Thoracic aorta (tissue), 2 donors: ENCODE results near the gene TMEM127. TPM values are rescaled to one million over a fixed set of nuclear protein-coding genes. Genes with fewer than 3 reads are reported as not detected.

Experiments
- ATAC-seq: fragments of 150-250 bp; one replicate; pipeline ENCODE4 v1.8.0; 2017; ENCODE audit warnings: low read depth; ENCODE audit not compliant: insufficient number of reproducible peaks, low FRiP score
- DNase-seq: peaks from one replicate; pipeline ENCODE4 v3.0.0-alpha.2; 2020; ENCODE audit warnings: low spot score
- H3K27ac ChIP-seq, 2 donors: fragments of 200-600 bp; sonication (generic); 1 replicate in 1 of 2; 2 replicates in 1 of 2; pipeline ENCODE4 v1.5.1; 2016; ENCODE audit warnings: mild to moderate bottlenecking in 2 of 2, moderate library complexity in 2 of 2
- H3K27me3 ChIP-seq: fragments of 200-600 bp; sonication (generic); replicated peaks from 2 replicates; pipeline ENCODE4 v1.6.0; 2016; ENCODE audit warnings: mild to moderate bottlenecking; ENCODE audit not compliant: insufficient read depth
- H3K36me3 ChIP-seq: fragments of 200-600 bp; sonication (generic); one replicate; pipeline ENCODE4 v1.5.1; 2016
- H3K4me1 ChIP-seq, 2 donors: fragments of 200-600 bp; sonication (generic); 1 replicate in 1 of 2; 2 replicates in 1 of 2; pipeline versions ENCODE4 v1.5.1 to v1.6.0; 2016; ENCODE audit warnings: low read depth in 2 of 2, mild to moderate bottlenecking in 1 of 2; ENCODE audit not compliant: control insufficient read depth in 1 of 2
- H3K4me3 ChIP-seq: fragments of 200-600 bp; sonication (generic); 2 replicates; pipeline ENCODE4 v1.5.1; 2016; ENCODE audit warnings: mild to moderate bottlenecking
- H3K9me3 ChIP-seq: fragments of 200-600 bp; sonication (generic); 2 replicates; pipeline ENCODE4 v1.5.1; 2016
- total RNA-seq, 2 donors: library from RNA; depleted of rRNA; stranded (reverse); fragments of >200 nt; gene quantifications; one replicate each; pipeline versions ENCODE4 v1.1.0 to v1.2.3, GENCODE V29; 2016
- TF ChIP-seq, protein P1 (sequence below): fragments of 200-600 bp; sonication (generic); IDR thresholded peaks from one replicate; pipeline ENCODE4 v1.5.1; 2019; ENCODE audit warnings: antibody characterized with exemption

The TMEM127 gene
- total RNA-seq, 2 donors from 2014 or later, result 50.8 to 52.4 TPM

- TF ChIP-seq, protein P1, sequence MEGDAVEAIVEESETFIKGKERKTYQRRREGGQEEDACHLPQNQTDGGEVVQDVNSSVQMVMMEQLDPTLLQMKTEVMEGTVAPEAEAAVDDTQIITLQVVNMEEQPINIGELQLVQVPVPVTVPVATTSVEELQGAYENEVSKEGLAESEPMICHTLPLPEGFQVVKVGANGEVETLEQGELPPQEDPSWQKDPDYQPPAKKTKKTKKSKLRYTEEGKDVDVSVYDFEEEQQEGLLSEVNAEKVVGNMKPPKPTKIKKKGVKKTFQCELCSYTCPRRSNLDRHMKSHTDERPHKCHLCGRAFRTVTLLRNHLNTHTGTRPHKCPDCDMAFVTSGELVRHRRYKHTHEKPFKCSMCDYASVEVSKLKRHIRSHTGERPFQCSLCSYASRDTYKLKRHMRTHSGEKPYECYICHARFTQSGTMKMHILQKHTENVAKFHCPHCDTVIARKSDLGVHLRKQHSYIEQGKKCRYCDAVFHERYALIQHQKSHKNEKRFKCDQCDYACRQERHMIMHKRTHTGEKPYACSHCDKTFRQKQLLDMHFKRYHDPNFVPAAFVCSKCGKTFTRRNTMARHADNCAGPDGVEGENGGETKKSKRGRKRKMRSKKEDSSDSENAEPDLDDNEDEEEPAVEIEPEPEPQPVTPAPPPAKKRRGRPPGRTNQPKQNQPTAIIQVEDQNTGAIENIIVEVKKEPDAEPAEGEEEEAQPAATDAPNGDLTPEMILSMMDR, result no peak
- ATAC-seq, result no peak
- no peaks in the 10 kb centered on the region for H3K27me3 ChIP-seq
- peaks cover 18 to 34% of the 10 kb centered on the region in 2 donors for H3K4me1 ChIP-seq
- DNase-seq, result no peak
- H3K9me3 ChIP-seq, result no peaks in the 10 kb centered on the region
- H3K27ac ChIP-seq, result peak overlapping the region; percentile 19 to 85
- no peak overlapping the region for H3K4me3 ChIP-seq
- peaks cover 39% of the 10 kb centered on the region for H3K36me3 ChIP-seq
Observed at GRCh38 chr2:96252526-96252925, 13.3 kb downstream of the TMEM127 start.

DNA sequence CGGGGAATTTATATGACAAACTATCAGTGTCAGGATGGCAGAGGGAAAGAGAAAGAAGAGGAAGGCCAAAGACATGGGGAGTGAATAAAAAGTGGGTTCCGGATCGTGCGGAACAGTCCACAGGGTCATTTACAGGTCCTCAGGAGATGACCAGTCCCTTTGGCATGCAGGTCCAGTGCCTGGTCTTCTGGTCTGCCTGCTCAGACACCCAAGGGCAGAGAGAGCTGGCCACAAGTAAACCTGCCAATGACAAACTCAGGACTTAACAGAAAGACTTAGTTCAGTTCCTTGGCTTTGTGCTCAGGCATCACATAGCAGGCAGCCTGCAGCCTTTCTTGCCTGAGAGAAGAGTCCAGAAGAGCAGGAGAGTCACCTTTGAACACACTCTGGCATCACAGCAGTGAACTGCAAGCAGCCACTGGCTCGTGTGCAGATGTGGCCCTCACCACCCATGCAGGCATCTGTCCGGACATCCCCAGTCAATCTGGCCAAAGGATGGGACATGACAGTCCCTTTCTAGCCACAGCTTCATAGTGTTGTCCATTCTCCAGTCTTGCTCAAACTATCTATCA lies 14.0 kb downstream of the TMEM127 start:
- H3K4me3 ChIP-seq, result peak overlapping the region; percentile 59
- ATAC-seq, result peak; percentile 94

DNA sequence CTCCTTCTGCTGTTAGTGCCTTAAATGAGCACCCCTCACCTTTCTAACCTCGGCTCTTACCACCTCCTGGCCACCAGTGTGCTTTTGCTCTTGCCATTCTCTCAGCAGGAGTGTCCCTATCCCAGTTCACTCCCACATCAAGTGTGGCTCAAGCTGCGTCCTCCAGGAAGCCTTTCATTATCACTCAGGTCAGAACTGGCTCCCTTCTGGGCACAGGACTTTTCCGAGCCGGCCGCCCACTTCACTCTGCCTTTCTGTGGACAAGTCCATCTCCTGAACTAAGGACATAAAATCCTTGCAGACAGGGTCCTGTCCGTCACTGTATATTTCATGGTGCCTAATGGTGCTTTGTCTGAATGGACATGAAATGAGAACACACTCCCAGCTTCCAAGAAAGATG lies 15.6 kb downstream of the TMEM127 start:
- H3K4me3 ChIP-seq, result no peak overlapping the region
- H3K36me3 ChIP-seq, result peaks cover 28% of the 10 kb centered on the region
- peak overlapping the region; percentile 71 to 85 for H3K27ac ChIP-seq
- no peaks in the 10 kb centered on the region for H3K27me3 ChIP-seq
- peaks cover 15 to 29% of the 10 kb centered on the region in 2 donors for H3K4me1 ChIP-seq
- no peaks in the 10 kb centered on the region for H3K9me3 ChIP-seq
- DNase-seq, result no peak
- ATAC-seq, result no peak
- TF ChIP-seq, protein P1, result no peak

More for the DNA sequence above, 14.0 kb downstream of the TMEM127 start:
- peak overlapping the region; percentile 71 to 85 for H3K27ac ChIP-seq
- H3K36me3 ChIP-seq, result peaks cover 39% of the 10 kb centered on the region
- TF ChIP-seq, protein P1, result no peak
- H3K27me3 ChIP-seq, result no peaks in the 10 kb centered on the region
- DNase-seq, result peak; percentile 62
- H3K4me1 ChIP-seq, result peaks cover 15 to 29% of the 10 kb centered on the region in 2 donors
- no peaks in the 10 kb centered on the region for H3K9me3 ChIP-seq

DNA sequence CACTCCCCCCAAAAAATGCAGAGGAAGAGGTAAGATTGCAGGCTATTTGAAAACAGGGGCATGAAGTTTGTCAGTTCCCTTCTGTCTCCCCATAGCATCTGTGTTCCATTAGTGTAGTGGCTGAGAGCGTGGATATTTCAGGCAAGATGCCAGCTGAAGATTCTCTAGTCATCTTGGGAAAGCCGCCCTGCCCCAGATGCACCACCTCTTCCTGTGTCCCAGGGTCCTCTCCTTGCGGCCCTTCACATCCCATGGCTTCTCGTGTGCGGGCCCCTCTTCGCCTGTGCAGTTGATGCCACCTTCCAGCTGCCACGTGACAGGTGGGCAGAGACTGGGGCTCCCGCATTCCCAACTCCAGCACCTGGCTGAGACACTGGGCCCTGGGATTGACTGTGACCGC lies 16.1 kb downstream of the TMEM127 start:
- ATAC-seq (no peak), DNase-seq (no peak)
- H3K4me3 ChIP-seq, result no peak overlapping the region
- peaks cover 22% of the 10 kb centered on the region for H3K36me3 ChIP-seq
- H3K27ac ChIP-seq, result peak overlapping the region; percentile 71 to 85
- TF ChIP-seq, protein P1, result no peak
- no peaks in the 10 kb centered on the region for H3K9me3 ChIP-seq
- H3K4me1 ChIP-seq, result peaks cover 15 to 29% of the 10 kb centered on the region in 2 donors
- H3K27me3 ChIP-seq, result no peaks in the 10 kb centered on the region

GRCh38 chr2:96248624-96249023 lies 17.2 kb downstream of the TMEM127 start:
- TF ChIP-seq, protein P1, result no peak
- Histone ChIP-seq H3K27ac (no peak overlapping the region), H3K4me1 (peaks cover 15 to 29% of the 10 kb centered on the region in 2 donors), H3K27me3 (no peaks in the 10 kb centered on the region), H3K9me3 (no peaks in the 10 kb centered on the region), H3K4me3 (no peak overlapping the region), H3K36me3 (peaks cover 15% of the 10 kb centered on the region)
- no peak for DNase-seq
- ATAC-seq, result no peak
